B cell (primary cell): ENCODE results near the gene VOPP1. TPM values are rescaled to one million over a fixed set of nuclear protein-coding genes. Genes with fewer than 3 reads are reported as not detected.

Experiments
- ATAC-seq: fragments of 200-7000 bp; cut with Tn5 transposase; one replicate; pipeline ENCODE4 v1.10.0; 2021; ENCODE audit warnings: low read depth, mild to moderate bottlenecking, moderate number of reproducible peaks, moderate library complexity
- CTCF ChIA-PET: fragments of 350-600 bp; sonication (Branson Sonifier 250); formaldehyde crosslinking; loops from one replicate; lab custom pipeline; 2021; ENCODE audit warnings: antibody characterized with exemption, inconsistent platforms; lab: Charles Lee
- POLR2A ChIA-PET: fragments of 350-600 bp; sonication (Branson Sonifier 250); formaldehyde crosslinking; loops from one replicate; lab custom pipeline; 2021; ENCODE audit warnings: antibody characterized with exemption; lab: Charles Lee
- DNase-seq: peaks from one replicate; pipeline ENCODE4 v3.0.0; 2013
- H2AFZ ChIP-seq: 2 replicates; pipeline ENCODE4 v1.6.1; 2012; ENCODE audit warnings: mild to moderate bottlenecking, low read depth, low read length; ENCODE audit not compliant: insufficient read depth, poor library complexity, severe bottlenecking
- H3K27ac ChIP-seq, 2 donors: 1 replicate in 1 of 2; 2 replicates in 1 of 2; pipeline ENCODE4 v1.5.1; 2012 to 2013; ENCODE audit warnings: low read length in 2 of 2, mild to moderate bottlenecking in 2 of 2, moderate library complexity in 1 of 2
- H3K27me3 ChIP-seq, 4 experiments: fragments of 200-600 bp in 1 of 4; sonication (generic) in 1 of 4; replicated peaks in 1 of 4; 1 replicate in 2 of 4; 2 replicates in 2 of 4; pipeline versions ENCODE4 v1.6.1 to v1.7.0; 2013 to 2016; ENCODE audit warnings: low read length in 3 of 4, mild to moderate bottlenecking in 2 of 4, mixed read lengths in 1 of 4, moderate library complexity in 1 of 4; ENCODE audit not compliant: insufficient read depth in 4 of 4, control insufficient read depth in 3 of 4; ENCODE audit errors: control extremely low read depth in 1 of 4
- H3K36me3 ChIP-seq, 2 experiments: replicated peaks in 1 of 2; 1 replicate in 1 of 2; 2 replicates in 1 of 2; pipeline versions ENCODE4 v1.6.1 to v1.7.1; 2013; ENCODE audit warnings: low read length in 1 of 2; ENCODE audit not compliant: insufficient read depth in 2 of 2, control insufficient read depth in 1 of 2; ENCODE audit errors: control extremely low read depth in 1 of 2, extremely low read depth in 1 of 2
- H3K4me1 ChIP-seq, 2 donors: fragments of 200-600 bp in 1 of 2; sonication (generic) in 1 of 2; 1 replicate in 1 of 2; 2 replicates in 1 of 2; pipeline versions ENCODE4 v1.5.1 to v1.6.1; 2013 to 2017; ENCODE audit warnings: low read length in 2 of 2; ENCODE audit not compliant: control insufficient read depth in 2 of 2, insufficient read depth in 2 of 2
- H3K4me2 ChIP-seq: replicated peaks from 2 replicates; pipeline ENCODE3; 2012; ENCODE audit warnings: mild to moderate bottlenecking, low read depth, low read length; ENCODE audit not compliant: poor library complexity, severe bottlenecking
- H3K4me3 ChIP-seq, 5 experiments: fragments of 200-600 bp in 1 of 5; sonication (generic) in 1 of 5; 1 replicate in 3 of 5; 2 replicates in 2 of 5; pipeline versions ENCODE4 v1.5.1 to v1.7.0; 2011 to 2016; ENCODE audit warnings: low read length in 4 of 5, mild to moderate bottlenecking in 4 of 5, low read depth in 2 of 5, control low read depth in 1 of 5, moderate library complexity in 1 of 5; ENCODE audit not compliant: insufficient read depth in 1 of 5; ENCODE audit errors: control extremely low read depth in 1 of 5, extremely low read depth in 1 of 5
- H3K79me2 ChIP-seq: fragments of 200-600 bp; sonication (generic); one replicate; pipeline ENCODE4 v1.6.0; 2016; ENCODE audit warnings: low read length; ENCODE audit not compliant: control insufficient read depth, insufficient read depth
- H3K9ac ChIP-seq: fragments of 200-600 bp; sonication (generic); 2 replicates; pipeline ENCODE4 v1.6.1; 2017; ENCODE audit warnings: mild to moderate bottlenecking, low read length, moderate library complexity
- H3K9me3 ChIP-seq, 3 donors: one replicate each; pipeline versions ENCODE4 v1.6.1 to v1.7.1; 2013; ENCODE audit warnings: low read length in 2 of 3; ENCODE audit not compliant: control insufficient read depth in 2 of 3, insufficient read depth in 1 of 3; ENCODE audit errors: control extremely low read depth in 1 of 3
- H4K20me1 ChIP-seq: 2 replicates; pipeline ENCODE4 v1.6.0; 2012; ENCODE audit warnings: mild to moderate bottlenecking, low read length; ENCODE audit not compliant: insufficient read depth, control insufficient read depth, poor library complexity, severe bottlenecking
- H3K27ac Mint-ChIP-seq: one replicate; pipeline ENCODE4 v1.8.0; 2021; ENCODE audit warnings: mixed read lengths
- H3K27me3 Mint-ChIP-seq: one replicate; pipeline ENCODE4 v1.8.0; 2021; ENCODE audit warnings: mixed read lengths
- H3K4me1 Mint-ChIP-seq: one replicate; pipeline ENCODE4 v1.8.0; 2021; ENCODE audit warnings: mixed read lengths
- H3K4me3 Mint-ChIP-seq: one replicate; pipeline ENCODE4 v1.8.0; 2021; ENCODE audit warnings: mixed read lengths
- H3K9me3 Mint-ChIP-seq: one replicate; pipeline ENCODE4 v1.8.0; 2022; ENCODE audit warnings: mixed read lengths; ENCODE audit not compliant: insufficient read depth
- EZH2 ChIP-seq: IDR thresholded peaks from 2 replicates; pipeline ENCODE4 v1.6.1; 2012; ENCODE audit warnings: borderline replicate concordance, low read depth, mild to moderate bottlenecking, moderate library complexity, low read length; ENCODE audit not compliant: insufficient read depth, poor library complexity, severe bottlenecking
- WGBS: methylation state at CpG from one replicate; pipeline ENCODE4 v1.1.5; 2013; ENCODE audit warnings: missing lambda C conversion rate; ENCODE audit not compliant: insufficient coverage; 5-methylcytosine and 5-hydroxymethylcytosine counted together
- intact Hi-C: fragments of 100-400 bp; cut with micrococcal nuclease; formaldehyde crosslinking; loops from one replicate; pipeline ENCODE4 v1.10.0; 2022
- polyA plus RNA-seq: library from polyadenylated mRNA; depleted of rRNA; stranded (reverse); fragments of >200 nt; gene quantifications from 2 replicates; pipeline ENCODE4 v1.2.3, GENCODE V29; 2012
- total RNA-seq, 2 donors: library from RNA; stranded (reverse); fragments of 120-200 nt in 1 of 2; gene quantifications; 1 replicate in 1 of 2; 2 replicates in 1 of 2; pipeline versions ENCODE4 v1.2.3 to v1.2.4, GENCODE V29; 2013 to 2022
- TF ChIP-seq, protein P1 (sequence below): fragments of 200-600 bp; IDR thresholded peaks from one replicate; pipeline ENCODE4 v1.8.0; 2022; ENCODE audit warnings: antibody characterized with exemption, mild to moderate bottlenecking

The VOPP1 gene
- total and polyA plus RNA-seq, 2 donors (not counting 1 experiment from before 2014, with no cell fraction given): 53.2 to 256 TPM

DNA sequence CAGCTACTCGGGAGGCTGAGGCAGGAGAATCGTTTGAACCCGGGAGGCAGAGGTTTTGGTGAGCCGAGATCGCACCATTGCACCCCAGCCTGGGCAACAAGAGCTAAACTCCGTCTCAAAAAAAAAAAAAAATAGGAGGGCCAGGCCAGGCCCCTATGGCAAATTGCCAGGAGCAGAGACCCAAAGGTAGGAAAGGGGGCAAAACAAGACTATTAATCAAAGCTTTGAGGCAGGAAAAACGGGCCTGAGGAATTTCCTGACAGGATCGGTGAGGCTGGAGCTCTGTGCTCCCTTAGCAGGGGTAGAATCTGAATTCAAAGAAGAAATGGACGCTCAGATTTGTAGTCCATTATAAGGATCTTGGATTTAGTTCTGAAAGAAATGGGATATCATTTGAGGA is 2.8 kb upstream of the VOPP1 start:
- no peak for ATAC-seq
- no peaks in the 10 kb centered on the region for H3K36me3 ChIP-seq
- Mint-ChIP-seq H3K4me3 (no peak overlapping the region), H3K9me3 (no peaks in the 10 kb centered on the region), H3K27ac (no peak overlapping the region), H3K4me1 (peaks cover 25% of the 10 kb centered on the region), H3K27me3 (no peaks in the 10 kb centered on the region)
- TF ChIP-seq, protein P1, sequence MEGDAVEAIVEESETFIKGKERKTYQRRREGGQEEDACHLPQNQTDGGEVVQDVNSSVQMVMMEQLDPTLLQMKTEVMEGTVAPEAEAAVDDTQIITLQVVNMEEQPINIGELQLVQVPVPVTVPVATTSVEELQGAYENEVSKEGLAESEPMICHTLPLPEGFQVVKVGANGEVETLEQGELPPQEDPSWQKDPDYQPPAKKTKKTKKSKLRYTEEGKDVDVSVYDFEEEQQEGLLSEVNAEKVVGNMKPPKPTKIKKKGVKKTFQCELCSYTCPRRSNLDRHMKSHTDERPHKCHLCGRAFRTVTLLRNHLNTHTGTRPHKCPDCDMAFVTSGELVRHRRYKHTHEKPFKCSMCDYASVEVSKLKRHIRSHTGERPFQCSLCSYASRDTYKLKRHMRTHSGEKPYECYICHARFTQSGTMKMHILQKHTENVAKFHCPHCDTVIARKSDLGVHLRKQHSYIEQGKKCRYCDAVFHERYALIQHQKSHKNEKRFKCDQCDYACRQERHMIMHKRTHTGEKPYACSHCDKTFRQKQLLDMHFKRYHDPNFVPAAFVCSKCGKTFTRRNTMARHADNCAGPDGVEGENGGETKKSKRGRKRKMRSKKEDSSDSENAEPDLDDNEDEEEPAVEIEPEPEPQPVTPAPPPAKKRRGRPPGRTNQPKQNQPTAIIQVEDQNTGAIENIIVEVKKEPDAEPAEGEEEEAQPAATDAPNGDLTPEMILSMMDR: no peak
- no peak for TF ChIP-seq EZH2
- no peak for DNase-seq
- intact Hi-C loops: no loop called here
- no peak overlapping the region for H3K4me3 ChIP-seq
- H2AFZ ChIP-seq: no peak overlapping the region
- CTCF ChIA-PET: interaction anchor here (0.6 to 11.0 kb wide), 4 partner anchors 16 to 41 kb away, joined by 3 to 73 read pairs (median 8); no protein-coding TSS in a partner anchor
- H3K27me3 ChIP-seq: no peaks in the 10 kb centered on the region
- H4K20me1 ChIP-seq: no peaks in the 10 kb centered on the region
- peaks cover 26 to 34% of the 10 kb centered on the region in 2 donors for H3K4me1 ChIP-seq
- POLR2A ChIA-PET: no interaction called here
- H3K9ac ChIP-seq: no peak overlapping the region
- H3K79me2 ChIP-seq: peaks cover 24% of the 10 kb centered on the region
- H3K27ac ChIP-seq: no peak overlapping the region
- no peak overlapping the region for H3K4me2 ChIP-seq
- WGBS: 85% methylated on average over 9 of the region's 9 CpGs
- no peaks in the 10 kb centered on the region for H3K9me3 ChIP-seq

GRCh38 chr7:55574051-55574717 is 1.9 kb upstream of the VOPP1 start:
- Histone ChIP-seq H3K79me2 (peaks cover 30% of the 10 kb centered on the region), H4K20me1 (no peaks in the 10 kb centered on the region), H3K27me3 (no peaks in the 10 kb centered on the region), H3K4me3 (no peak overlapping the region), H3K4me1 (peaks cover 36 to 43% of the 10 kb centered on the region in 2 donors), H3K9me3 (no peaks in the 10 kb centered on the region), H3K9ac (no peak overlapping the region), H2AFZ (peak overlapping the region; percentile 90), H3K36me3 (no peaks in the 10 kb centered on the region), H3K27ac (no peak overlapping the region), H3K4me2 (peak overlapping the region; percentile 90)
- intact Hi-C loops: no loop called here
- peak overlapping the region; percentile 96 for H3K27ac Mint-ChIP-seq
- peaks cover 35% of the 10 kb centered on the region for H3K4me1 Mint-ChIP-seq
- no CpG with 5 or more reads among the region's 3 CpGs for WGBS
- H3K4me3 Mint-ChIP-seq: peak overlapping the region; percentile 84
- CTCF ChIA-PET: interaction anchor here (1.0 to 11.0 kb wide), 8 partner anchors 15 to 159 kb away, joined by 3 to 73 read pairs (median 5); no protein-coding TSS in a partner anchor
- POLR2A ChIA-PET: interaction anchor here (0.8 to 11.0 kb wide), 5 partner anchors 14 to 208 kb away, joined by 3 to 157 read pairs (median 5); no protein-coding TSS in a partner anchor
- ATAC-seq (no peak), DNase-seq (no peak)
- H3K9me3 Mint-ChIP-seq: no peaks in the 10 kb centered on the region
- no peaks in the 10 kb centered on the region for H3K27me3 Mint-ChIP-seq
- TF ChIP-seq, protein P1: no peak
- TF ChIP-seq EZH2: no peak
